H1 (cell line): ENCODE data around the gene SH3BP2. TPM values are rescaled to one million over a fixed set of nuclear protein-coding genes. Genes with fewer than 3 reads are reported as not detected.

Source experiments
- POLR2AphosphoS5 ChIP-seq: IDR thresholded peaks from 2 replicates; pipeline ENCODE4 v1.6.1; 2011; ENCODE audit warnings: low read depth, low read length
- RFX5 ChIP-seq: IDR thresholded peaks from 2 replicates; pipeline ENCODE4 v1.6.1; 2011; ENCODE audit warnings: low read depth, low read length, improper control_type of control experiment, borderline replicate concordance
- RXRA ChIP-seq: IDR thresholded peaks from 2 replicates; pipeline ENCODE4 v1.6.1; 2011; ENCODE audit warnings: low read depth, mild to moderate bottlenecking, low read length, moderate library complexity; ENCODE audit not compliant: insufficient read depth
- TAF7 ChIP-seq: optimal IDR thresholded peaks from 2 replicates; pipeline ENCODE3; 2011; ENCODE audit warnings: low read depth, mild to moderate bottlenecking, inconsistent platforms, low read length, moderate library complexity, borderline replicate concordance
- TCF12 ChIP-seq: IDR thresholded peaks from 2 replicates; pipeline ENCODE4 v1.6.1; 2011; ENCODE audit warnings: low read depth, mild to moderate bottlenecking, low read length
- polyA plus RNA-seq, 7 experiments: library from polyadenylated mRNA; depleted of rRNA in 3 of 7; stranded (reverse) in 5 of 7; unstranded in 2 of 7; fragments of >200 nt in 5 of 7; fragments of 200-250 nt in 2 of 7; gene quantifications; 1 replicate in 5 of 7; 2 replicates in 1 of 7; 4 replicates in 1 of 7; pipeline versions ENCODE4 v1.2.1 to v1.2.3, GENCODE V29; 2011 to 2013; ENCODE audit warnings: missing spikeins in 2 of 7, mixed read lengths in 2 of 7
- total RNA-seq: library from RNA; stranded (reverse); fragmentation: NEBNext Ultra II Directional; extraction: Animal tissue kit (Norgen Biotek cat#: 25700); gene quantifications from 2 replicates; pipeline ENCODE4 v1.2.1, GENCODE V29; 2021

The SH3BP2 gene
- total and polyA plus RNA-seq, 2 of the 8 experiments (the other 6 are each of a cell fraction or from before 2014, with no cell fraction given): 27.4 to 31.4 TPM

DNA sequence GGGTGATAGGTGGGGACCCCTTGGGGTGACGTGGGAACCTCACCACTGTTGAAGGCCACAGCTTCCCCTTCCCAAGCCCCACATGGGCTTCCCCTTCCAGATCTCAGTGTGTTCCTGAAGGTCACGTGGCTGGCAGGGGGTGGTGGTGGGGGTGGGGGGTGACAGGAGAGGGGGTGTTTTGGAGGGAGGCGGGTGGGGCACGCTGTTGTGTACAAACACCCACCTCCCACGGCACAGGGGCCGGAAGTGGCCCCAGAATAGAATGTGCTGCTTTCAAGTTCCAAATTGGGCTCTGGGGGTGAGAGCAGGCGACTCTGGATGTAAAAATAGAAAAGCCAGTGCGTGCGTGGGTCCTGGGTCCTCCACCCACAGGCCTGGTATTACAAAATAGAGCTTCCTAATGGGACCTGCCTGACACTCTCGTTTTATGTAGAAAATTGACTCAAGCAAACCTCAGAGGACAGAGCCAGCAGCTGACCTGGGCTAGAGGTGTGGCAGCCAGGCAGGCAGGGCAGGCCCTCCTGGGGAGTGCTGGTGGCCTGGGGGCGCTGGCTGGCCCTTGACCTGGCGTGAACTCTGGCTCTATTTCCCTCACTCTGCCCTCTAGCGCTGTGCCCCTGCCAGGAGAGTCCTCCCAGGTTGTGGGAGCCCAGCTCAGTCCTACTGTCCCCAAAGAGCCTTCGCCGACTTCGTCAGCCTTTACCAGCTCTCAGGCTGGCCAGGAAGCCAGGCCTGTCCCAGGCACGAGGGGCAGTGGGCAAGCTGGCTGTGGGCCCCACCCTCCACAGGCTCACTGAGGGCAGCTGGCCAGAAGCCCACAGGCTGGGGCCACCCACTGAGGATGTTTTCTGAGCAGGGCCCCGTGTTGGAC is 5.4 kb upstream of the SH3BP2 start (continued):
- no peak for TF ChIP-seq POLR2AphosphoS5
- TF ChIP-seq TAF7: no peak
- no peak for TF ChIP-seq RFX5
- 0 out of 2 replicates have a peak, but pooled peaks have one; percentile 60 for TF ChIP-seq RXRA
- TF ChIP-seq TCF12: no peak
